DND-41 (cell line): ENCODE data around the gene NPPA.
A peak's percentile ranks its signal among the peaks of the same experiment; 100 is the strongest.

Source experiments
- EZH2 ChIP-seq: IDR thresholded peaks from 3 replicates; pipeline ENCODE4 v1.6.1; 2012; ENCODE audit warnings: borderline replicate concordance, low read depth, mild to moderate bottlenecking, moderate library complexity, low read length, inconsistent platforms; ENCODE audit not compliant: severe bottlenecking
- TF ChIP-seq, protein P1 (sequence below): IDR thresholded peaks from 2 replicates; pipeline ENCODE4 v1.5.1; 2012; ENCODE audit warnings: borderline replicate concordance, low read length, moderate library complexity, mild to moderate bottlenecking; ENCODE audit not compliant: poor library complexity, severe bottlenecking; ENCODE audit errors: extremely low read depth

DNA sequence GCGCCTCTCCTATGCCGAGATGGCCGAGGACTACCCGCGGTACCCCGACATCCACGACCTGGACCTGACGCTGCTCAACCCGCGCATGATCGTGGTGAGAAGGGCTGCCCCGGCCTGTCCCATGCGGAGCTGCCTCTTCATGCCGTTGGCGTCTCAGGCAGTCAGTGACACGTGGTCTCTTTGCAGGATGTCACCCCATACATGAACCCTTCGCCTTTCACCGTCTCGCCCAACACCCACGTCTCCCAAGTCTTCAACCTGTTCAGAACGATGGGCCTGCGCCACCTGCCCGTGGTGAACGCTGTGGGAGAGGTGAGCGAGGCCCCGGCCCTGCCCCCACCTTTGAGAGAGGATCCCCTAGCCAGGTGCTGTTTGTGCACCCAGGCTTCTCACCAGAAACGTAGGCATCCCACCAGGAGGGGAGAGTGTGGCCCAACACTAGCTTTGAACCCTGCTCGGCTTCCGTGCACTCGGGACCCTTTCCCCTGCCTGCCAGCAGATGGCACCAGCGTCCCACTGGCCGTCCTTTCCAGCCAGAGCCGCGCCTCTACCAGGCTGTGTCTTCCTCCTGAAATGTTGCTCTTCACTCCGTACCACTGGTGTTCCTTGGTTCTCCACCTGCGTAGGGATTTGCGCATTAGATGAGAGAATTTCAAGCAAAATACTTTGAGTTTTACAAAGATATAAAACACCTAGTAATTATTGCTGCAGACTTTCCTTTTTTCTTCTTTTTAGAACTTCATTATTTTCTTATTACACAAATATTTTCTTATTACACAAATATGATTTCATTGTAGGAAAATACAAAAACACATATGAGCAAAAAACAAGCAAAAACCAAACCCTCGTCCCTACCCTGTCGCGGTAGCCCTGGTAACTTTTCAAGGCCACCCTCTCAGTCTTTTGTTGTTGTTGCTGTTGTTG is 9.0 kb downstream of the NPPA start:
- TF ChIP-seq, protein P1, sequence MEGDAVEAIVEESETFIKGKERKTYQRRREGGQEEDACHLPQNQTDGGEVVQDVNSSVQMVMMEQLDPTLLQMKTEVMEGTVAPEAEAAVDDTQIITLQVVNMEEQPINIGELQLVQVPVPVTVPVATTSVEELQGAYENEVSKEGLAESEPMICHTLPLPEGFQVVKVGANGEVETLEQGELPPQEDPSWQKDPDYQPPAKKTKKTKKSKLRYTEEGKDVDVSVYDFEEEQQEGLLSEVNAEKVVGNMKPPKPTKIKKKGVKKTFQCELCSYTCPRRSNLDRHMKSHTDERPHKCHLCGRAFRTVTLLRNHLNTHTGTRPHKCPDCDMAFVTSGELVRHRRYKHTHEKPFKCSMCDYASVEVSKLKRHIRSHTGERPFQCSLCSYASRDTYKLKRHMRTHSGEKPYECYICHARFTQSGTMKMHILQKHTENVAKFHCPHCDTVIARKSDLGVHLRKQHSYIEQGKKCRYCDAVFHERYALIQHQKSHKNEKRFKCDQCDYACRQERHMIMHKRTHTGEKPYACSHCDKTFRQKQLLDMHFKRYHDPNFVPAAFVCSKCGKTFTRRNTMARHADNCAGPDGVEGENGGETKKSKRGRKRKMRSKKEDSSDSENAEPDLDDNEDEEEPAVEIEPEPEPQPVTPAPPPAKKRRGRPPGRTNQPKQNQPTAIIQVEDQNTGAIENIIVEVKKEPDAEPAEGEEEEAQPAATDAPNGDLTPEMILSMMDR = peak; percentile 99
- TF ChIP-seq EZH2 = no peak
